GM19240 (cell line): Measurements from ENCODE around the gene GPN1.
"Not testable (repeated sequence)": the region's sequence is repeated elsewhere in the genome, so short reads cannot be mapped to it uniquely, and the experiment has no call there.

Source experiments
- DNase-seq: peaks from one replicate; pipeline ENCODE4 v3.0.0; 2011; ENCODE audit warnings: low spot score; ENCODE audit not compliant: insufficient read length

Gene GPN1

GRCh38 chr2:27667446-27667845, 38.6 kb downstream of the GPN1 start:
- no peak for DNase-seq

- DNase-seq = no peak
Measured at GRCh38 chr2:27671235-27671634, 42.4 kb downstream of the GPN1 start.

GRCh38 chr2:27672723-27673486, 44.1 kb downstream of the GPN1 start:
- no peak for DNase-seq

GRCh38 chr2:27680571-27680970, 51.7 kb downstream of the GPN1 start:
- no peak for DNase-seq

- no peak for DNase-seq
Measured at GRCh38 chr2:27681841-27682240, 53.0 kb downstream of the GPN1 start.

GRCh38 chr2:27682334-27682771, 53.5 kb downstream of the GPN1 start:
- not testable (repeated sequence) for DNase-seq

- DNase-seq = peak; percentile 19
Measured at GRCh38 chr2:27683390-27684071, 54.7 kb downstream of the GPN1 start.

DNA sequence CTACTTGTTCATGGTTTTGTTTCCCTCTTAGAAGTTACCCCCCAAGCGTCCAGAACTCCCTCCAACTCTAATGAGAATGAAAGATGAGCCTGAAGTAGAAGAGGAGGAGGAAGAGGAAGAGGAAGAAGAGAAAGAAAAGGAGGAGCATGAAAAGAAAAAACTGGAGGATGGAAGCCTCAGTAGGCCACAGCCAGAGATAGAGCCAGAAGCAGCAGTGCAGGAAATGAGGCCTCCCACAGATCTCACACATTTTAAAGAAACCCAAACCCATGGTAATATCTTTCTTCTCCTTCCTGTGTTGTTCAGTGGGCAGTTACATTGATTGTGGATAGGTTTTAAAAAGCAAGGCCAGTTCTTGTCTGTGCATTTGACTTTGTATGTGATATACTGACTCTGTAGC, 56.2 kb downstream of the GPN1 start:
- not testable (repeated sequence) for DNase-seq

- no peak for DNase-seq
Measured at GRCh38 chr2:27685577-27685976, 56.7 kb downstream of the GPN1 start.

DNA sequence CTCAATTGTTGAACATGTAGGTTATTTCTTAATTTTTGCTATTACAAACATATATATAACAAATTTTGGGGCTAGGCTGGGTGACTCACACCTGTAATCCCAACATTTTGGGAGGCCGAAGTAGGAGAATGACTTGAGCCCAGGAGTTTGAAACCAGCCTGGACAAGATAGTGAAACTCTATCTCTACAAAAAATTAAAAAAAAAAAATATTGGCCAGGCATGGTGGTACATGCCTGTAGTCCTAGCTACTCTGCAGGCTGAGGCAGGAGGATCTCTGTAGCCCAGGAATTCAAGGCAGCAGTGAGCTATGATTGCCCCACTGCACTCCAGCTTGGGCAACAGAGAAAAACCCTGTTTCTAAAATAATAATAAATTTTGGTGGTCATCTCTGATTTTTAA, 58.4 kb downstream of the GPN1 start:
- DNase-seq = no peak

GRCh38 chr2:27689424-27689823, 60.6 kb downstream of the GPN1 start:
- no peak for DNase-seq

DNA sequence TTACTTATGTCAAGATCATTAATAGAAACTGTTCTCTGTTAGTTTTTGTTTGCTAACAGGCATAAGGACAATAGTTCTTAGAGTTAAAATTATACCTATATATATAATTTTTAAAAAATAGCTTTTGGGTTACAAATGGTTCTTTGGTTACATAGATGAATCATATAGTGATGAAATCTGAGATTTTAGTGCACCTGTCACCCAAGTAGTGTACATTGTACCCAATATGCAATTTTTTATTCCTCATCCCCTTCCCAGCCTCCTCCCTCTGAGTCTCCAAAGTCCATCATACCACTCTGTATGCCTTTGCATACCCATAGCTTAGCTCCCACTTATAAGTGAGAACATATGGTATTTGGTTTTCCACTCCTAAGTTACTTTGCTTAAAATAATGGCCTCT, 61.2 kb downstream of the GPN1 start:
- DNase-seq = no peak

DNA sequence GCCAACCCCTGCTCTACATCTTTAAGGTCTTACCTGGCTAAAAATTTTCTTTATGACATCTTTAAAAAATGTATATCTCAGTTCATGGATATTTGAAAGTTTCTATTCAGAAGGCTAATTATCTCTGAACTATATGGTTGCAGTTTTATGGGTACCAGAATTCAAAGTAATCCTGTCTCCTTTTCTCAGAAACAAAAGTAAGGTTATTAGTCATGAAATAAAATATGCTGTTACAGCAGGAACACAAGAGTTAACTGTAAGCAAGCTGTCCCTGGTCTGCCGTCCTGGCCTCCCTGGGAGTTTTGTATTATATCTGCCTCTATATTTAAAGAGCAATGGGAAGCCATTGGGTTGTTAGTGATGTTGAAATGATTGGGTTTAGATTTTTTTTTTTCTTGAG, 68.8 kb downstream of the GPN1 start:
- DNase-seq = no peak
